Right lobe of liver (tissue), 6 donors: ENCODE data around the gene SMU1. TPM values are rescaled to one million over a fixed set of nuclear protein-coding genes. Genes with fewer than 3 reads are reported as not detected.

Experiments used
- ATAC-seq, 4 donors: fragments of 200-7000 bp; cut with Tn5 transposase; one replicate each; pipeline ENCODE4 v1.9.1; 2020; ENCODE audit warnings: mild to moderate bottlenecking in 4 of 4, moderate library complexity in 4 of 4
- DNase-seq, 3 donors: peaks; one replicate each; pipeline ENCODE4 v3.0.0-alpha.2; 2020
- H3K27ac ChIP-seq, 3 donors: fragments of 200-600 bp; one replicate each; pipeline ENCODE4 v1.8.0; 2022
- H3K27me3 ChIP-seq, 2 donors: fragments of 200-600 bp; one replicate each; pipeline ENCODE4 v1.8.0; 2022
- H3K36me3 ChIP-seq, 4 donors: fragments of 200-600 bp; sonication (generic) in 1 of 4; one replicate each; pipeline versions ENCODE4 v1.5.1 to v1.8.0; 2017 to 2022; ENCODE audit warnings: control low read depth in 1 of 4
- H3K4me1 ChIP-seq, 4 donors: fragments of 200-600 bp; sonication (generic) in 1 of 4; one replicate each; pipeline versions ENCODE4 v1.5.1 to v1.8.0; 2017 to 2022; ENCODE audit warnings: control low read depth in 1 of 4
- H3K4me3 ChIP-seq, 3 donors: fragments of 200-600 bp; one replicate each; pipeline ENCODE4 v1.8.0; 2022
- H3K9me3 ChIP-seq, 4 donors: fragments of 200-600 bp; sonication (generic) in 1 of 4; one replicate each; pipeline versions ENCODE4 v1.5.1 to v1.8.0; 2017 to 2022; ENCODE audit warnings: control low read depth in 1 of 4
- POLR2A ChIP-seq: fragments of 450-650 bp; IDR thresholded peaks from one replicate; pipeline ENCODE4 v1.6.1; 2017; ENCODE audit warnings: antibody characterized with exemption, mild to moderate bottlenecking
- WGBS: methylation state at CpG from one replicate; pipeline ENCODE4 v1.1.6; 2018; ENCODE audit warnings: low coverage, low lambda C conversion rate; ENCODE audit not compliant: insufficient coverage; ENCODE audit errors: missing lambda C conversion rate; 5-methylcytosine and 5-hydroxymethylcytosine counted together
- intact Hi-C, 2 donors: fragments of 100-400 bp; cut with DNase I; formaldehyde crosslinking; loops; one replicate each; pipeline versions ENCODE4 v1.11.2 to v1.14.1; 2022
- total RNA-seq, 6 experiments: library from RNA; depleted of rRNA in 2 of 6; stranded (reverse); fragments of >200 nt in 2 of 6; fragmentation: NEBNext Ultra II Directional in 3 of 6; extraction: Animal tissue kit (Norgen Biotek cat#: 25700) in 3 of 6; gene quantifications; one replicate each; pipeline versions ENCODE4 v1.1.0 to v1.2.4, GENCODE V29; 2016 to 2023
- TF ChIP-seq, protein P1 (sequence below), 4 donors: fragments of 200-600 bp in 3 of 4; fragments of 450-650 bp in 1 of 4; IDR thresholded peaks; one replicate each; pipeline versions ENCODE4 v1.5.1 to v1.8.0; 2016 to 2022; ENCODE audit warnings: antibody characterized with exemption in 4 of 4, mild to moderate bottlenecking in 2 of 4
- donor health status: DM: no; HTN: yes; CAD: no.
- donor health status: DM: no; HTN: no; CAD: no.
- donor health status: DM: no; HTN: no; CAD: no.
- donor health status: DM: no; HTN: yes; CAD: no.
- donor health status: DM: no; HTN: yes; CAD: no.

The SMU1 gene
- total RNA-seq, 6 experiments from 2014 or later: 7.0 to 10.4 (median 8.5) TPM

- WGBS: 97% methylated on average over 6 of the region's 8 CpGs
- H3K4me1 ChIP-seq: peaks cover 0 to 24% (median 0%) of the 10 kb centered on the region in 4 donors
- H3K4me3 ChIP-seq: no peak overlapping the region
- H3K9me3 ChIP-seq: no peaks in the 10 kb centered on the region
- peaks cover 3 to 44% (median 22%) of the 10 kb centered on the region in 4 donors for H3K36me3 ChIP-seq
- TF ChIP-seq, protein P1, sequence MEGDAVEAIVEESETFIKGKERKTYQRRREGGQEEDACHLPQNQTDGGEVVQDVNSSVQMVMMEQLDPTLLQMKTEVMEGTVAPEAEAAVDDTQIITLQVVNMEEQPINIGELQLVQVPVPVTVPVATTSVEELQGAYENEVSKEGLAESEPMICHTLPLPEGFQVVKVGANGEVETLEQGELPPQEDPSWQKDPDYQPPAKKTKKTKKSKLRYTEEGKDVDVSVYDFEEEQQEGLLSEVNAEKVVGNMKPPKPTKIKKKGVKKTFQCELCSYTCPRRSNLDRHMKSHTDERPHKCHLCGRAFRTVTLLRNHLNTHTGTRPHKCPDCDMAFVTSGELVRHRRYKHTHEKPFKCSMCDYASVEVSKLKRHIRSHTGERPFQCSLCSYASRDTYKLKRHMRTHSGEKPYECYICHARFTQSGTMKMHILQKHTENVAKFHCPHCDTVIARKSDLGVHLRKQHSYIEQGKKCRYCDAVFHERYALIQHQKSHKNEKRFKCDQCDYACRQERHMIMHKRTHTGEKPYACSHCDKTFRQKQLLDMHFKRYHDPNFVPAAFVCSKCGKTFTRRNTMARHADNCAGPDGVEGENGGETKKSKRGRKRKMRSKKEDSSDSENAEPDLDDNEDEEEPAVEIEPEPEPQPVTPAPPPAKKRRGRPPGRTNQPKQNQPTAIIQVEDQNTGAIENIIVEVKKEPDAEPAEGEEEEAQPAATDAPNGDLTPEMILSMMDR (IDR thresholded peaks at IDR 0.05): no peak
- TF ChIP-seq POLR2A: no peak
- DNase-seq (no peak), ATAC-seq (peak in 3 of 4 donors; percentile 10 to 26 (median 17))
- no peak overlapping the region for H3K27ac ChIP-seq
- intact Hi-C loops: no loop called here
- no peaks in the 10 kb centered on the region for H3K27me3 ChIP-seq
These were observed 47.0 kb upstream of the SMU1 start for GRCh38 chr9:33123407-33124031.

GRCh38 chr9:33120620-33121019, 44.1 kb upstream of the SMU1 start:
- TF ChIP-seq, protein P1 (IDR thresholded peaks at IDR 0.05): no peak
- no peak for TF ChIP-seq POLR2A
- Histone ChIP-seq H3K36me3 (peaks cover 0 to 47% (median 19%) of the 10 kb centered on the region in 4 donors), H3K27ac (no peak overlapping the region), H3K4me1 (peaks cover 0 to 28% (median 0%) of the 10 kb centered on the region in 4 donors), H3K27me3 (no peaks in the 10 kb centered on the region), H3K4me3 (no peak overlapping the region), H3K9me3 (no peaks in the 10 kb centered on the region)
- intact Hi-C loops: no loop called here
- DNase-seq (no peak), ATAC-seq (peak in 1 of 4 donors; percentile 31)
- WGBS: 85% methylated on average over 1 of the region's 1 CpG

GRCh38 chr9:33117796-33118195, 41.3 kb upstream of the SMU1 start:
- H3K36me3 ChIP-seq: peaks cover 0 to 70% (median 24%) of the 10 kb centered on the region in 4 donors
- H3K4me1 ChIP-seq: peaks cover 0 to 28% (median 0%) of the 10 kb centered on the region in 4 donors
- H3K27ac ChIP-seq: no peak overlapping the region
- WGBS: 77% methylated on average over 4 of the region's 4 CpGs
- H3K4me3 ChIP-seq: no peak overlapping the region
- intact Hi-C loops: no loop called here
- H3K9me3 ChIP-seq: no peaks in the 10 kb centered on the region
- peak in 1 of 3 donors; percentile 39 for DNase-seq
- no peaks in the 10 kb centered on the region for H3K27me3 ChIP-seq
- TF ChIP-seq, protein P1 (IDR thresholded peaks at IDR 0.05): no peak
- peak in 1 of 4 donors; percentile 7 for ATAC-seq

- no peak overlapping the region for H3K4me3 ChIP-seq
- no peaks in the 10 kb centered on the region for H3K27me3 ChIP-seq
- ATAC-seq (no peak), DNase-seq (no peak)
- H3K9me3 ChIP-seq: no peaks in the 10 kb centered on the region
- peaks cover 0 to 28% (median 0%) of the 10 kb centered on the region in 4 donors for H3K4me1 ChIP-seq
- TF ChIP-seq, protein P1 (IDR thresholded peaks at IDR 0.05): no peak
- TF ChIP-seq POLR2A: no peak
- intact Hi-C loops: no loop called here
- 63% methylated on average over 1 of the region's 1 CpG for WGBS
- peaks cover 0 to 74% (median 27%) of the 10 kb centered on the region in 4 donors for H3K36me3 ChIP-seq
- no peak overlapping the region for H3K27ac ChIP-seq
These were observed 40.8 kb upstream of the SMU1 start for GRCh38 chr9:33117306-33117705.
